Mesothelial cell of epicardium (in vitro differentiated cells): Measurements from ENCODE around the gene ROR2. TPM values are rescaled to one million over a fixed set of nuclear protein-coding genes. Genes with fewer than 3 reads are reported as not detected.

Experiments used
- DNase-seq, 2 experiments: peaks; one replicate each; pipeline ENCODE4 v3.0.0; 2021; ENCODE audit warnings: low spot score in 2 of 2; ENCODE audit not compliant: unreplicated experiment in 2 of 2
- H3K27ac Mint-ChIP-seq: 2 replicates; pipeline ENCODE4 v1.8.0; 2021; ENCODE audit warnings: mixed read lengths
- H3K27me3 Mint-ChIP-seq: 2 replicates; pipeline ENCODE4 v1.8.0; 2021; ENCODE audit warnings: low read depth, mixed read lengths
- H3K36me3 Mint-ChIP-seq: 2 replicates; pipeline ENCODE4 v1.8.0; 2021; ENCODE audit warnings: mixed read lengths
- H3K4me1 Mint-ChIP-seq: 2 replicates; pipeline ENCODE4 v1.8.0; 2021; ENCODE audit warnings: mixed read lengths
- H3K4me3 Mint-ChIP-seq: 2 replicates; pipeline ENCODE4 v1.8.0; 2021; ENCODE audit warnings: mild to moderate bottlenecking, moderate library complexity, mixed read lengths
- H3K9me3 Mint-ChIP-seq: 2 replicates; pipeline ENCODE4 v1.8.0; 2021; ENCODE audit warnings: mixed read lengths
- CTCF ChIP-seq: fragments of 200-600 bp; sonication (generic); IDR thresholded peaks from one replicate; pipeline ENCODE4 v1.5.0; 2021; ENCODE audit warnings: antibody characterized with exemption; ENCODE audit not compliant: unreplicated experiment
- total RNA-seq: library from RNA; stranded (reverse); gene quantifications from 3 replicates; pipeline ENCODE4 v1.2.1, GENCODE V29; 2021

The ROR2 gene
- total RNA-seq, 1 donor from 2014 or later = 41.0 TPM

DNA sequence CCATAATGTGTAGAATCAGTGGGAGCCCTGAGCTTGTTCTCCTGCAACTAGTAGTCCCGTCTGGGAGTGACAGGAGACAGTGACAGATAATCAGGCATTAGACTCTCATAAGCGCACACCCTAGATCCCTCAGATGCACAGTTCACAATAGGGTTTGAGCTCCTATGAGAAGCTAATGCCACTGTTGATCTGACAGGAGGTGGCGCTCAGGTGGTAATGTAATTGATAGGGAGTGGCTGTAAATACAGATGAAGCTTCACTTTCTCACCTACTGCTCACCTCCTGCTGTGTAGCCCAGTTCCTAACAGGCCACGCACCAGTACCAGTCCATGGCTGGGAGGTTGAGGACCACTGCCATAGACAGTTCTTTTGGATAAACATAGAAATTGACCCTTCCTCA lies 188.7 kb downstream of the ROR2 start:
- Mint-ChIP-seq H3K27me3 (no peaks in the 10 kb centered on the region), H3K4me1 (peaks cover 13% of the 10 kb centered on the region), H3K9me3 (peaks cover 34% of the 10 kb centered on the region), H3K27ac (no peak overlapping the region), H3K36me3 (peaks cover 24% of the 10 kb centered on the region), H3K4me3 (no peak overlapping the region)
- no peak for TF ChIP-seq CTCF
- no peak for DNase-seq

DNA sequence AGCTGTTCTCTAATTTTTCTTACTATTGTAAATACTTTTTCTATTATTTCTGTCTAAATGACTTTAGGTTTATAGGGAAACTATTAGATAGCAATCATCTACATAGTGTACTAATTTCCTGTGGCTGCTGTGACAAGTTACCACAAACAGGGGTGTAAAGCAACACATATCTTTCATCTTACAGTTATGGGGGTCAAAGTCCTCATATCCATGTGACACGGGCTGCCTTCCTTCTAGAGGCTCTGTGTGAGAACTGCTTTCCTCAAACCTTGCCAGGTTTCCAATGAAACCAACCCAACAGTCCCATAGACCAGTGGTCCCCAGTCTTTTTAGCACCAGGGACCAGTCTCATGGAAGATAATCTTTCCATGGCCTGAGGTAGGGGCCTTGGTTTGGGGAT lies 189.1 kb downstream of the ROR2 start:
- Mint-ChIP-seq H3K27ac (no peak overlapping the region), H3K4me3 (no peak overlapping the region), H3K27me3 (no peaks in the 10 kb centered on the region), H3K36me3 (peaks cover 25% of the 10 kb centered on the region), H3K9me3 (peaks cover 32% of the 10 kb centered on the region), H3K4me1 (peaks cover 9% of the 10 kb centered on the region)
- no peak for DNase-seq
- TF ChIP-seq CTCF = no peak

- H3K27me3 Mint-ChIP-seq = no peaks in the 10 kb centered on the region
- peaks cover 30% of the 10 kb centered on the region for H3K36me3 Mint-ChIP-seq
- peak; percentile 50 for TF ChIP-seq CTCF
- H3K4me1 Mint-ChIP-seq = peaks cover 8% of the 10 kb centered on the region
- peak in 1 of 2 experiments; percentile 69 for DNase-seq
- no peak overlapping the region for H3K27ac Mint-ChIP-seq
- no peak overlapping the region for H3K4me3 Mint-ChIP-seq
- H3K9me3 Mint-ChIP-seq = peaks cover 18% of the 10 kb centered on the region
Measured at GRCh38 chr9:91758491-91758981, 191.5 kb downstream of the ROR2 start.

DNA sequence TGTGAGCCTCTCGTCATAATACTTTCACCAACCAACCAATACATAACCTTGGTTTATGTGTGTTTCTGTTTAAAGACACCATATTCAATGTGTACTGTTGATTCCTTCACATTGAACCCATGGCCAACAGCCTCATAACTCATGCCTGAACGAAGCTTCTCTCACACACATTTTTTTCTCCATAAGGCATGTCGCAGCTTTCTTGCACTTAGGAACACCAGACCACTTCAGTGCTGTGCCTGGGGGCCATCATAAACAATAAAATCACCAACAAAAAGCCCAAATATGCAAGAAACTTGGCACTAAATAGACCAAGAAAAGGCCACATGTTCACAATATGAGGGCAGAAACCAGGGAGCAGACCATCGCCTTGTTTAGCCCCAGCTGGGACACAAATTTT lies 192.2 kb downstream of the ROR2 start:
- H3K36me3 Mint-ChIP-seq = peaks cover 30% of the 10 kb centered on the region
- no peak overlapping the region for H3K27ac Mint-ChIP-seq
- no peak for TF ChIP-seq CTCF
- no peak overlapping the region for H3K4me3 Mint-ChIP-seq
- peaks cover 12% of the 10 kb centered on the region for H3K9me3 Mint-ChIP-seq
- H3K4me1 Mint-ChIP-seq = peaks cover 8% of the 10 kb centered on the region
- no peak for DNase-seq
- no peaks in the 10 kb centered on the region for H3K27me3 Mint-ChIP-seq

- peaks cover 15% of the 10 kb centered on the region for H3K4me1 Mint-ChIP-seq
- no peak for TF ChIP-seq CTCF
Measured at GRCh38 chr9:91756510-91756780, 193.6 kb downstream of the ROR2 start.

More at GRCh38 chr9:91756510-91756780, 193.6 kb downstream of the ROR2 start:
- DNase-seq = no peak
- Mint-ChIP-seq H3K27ac (no peak overlapping the region), H3K9me3 (peaks cover under 1% of the 10 kb centered on the region), H3K27me3 (no peaks in the 10 kb centered on the region), H3K36me3 (peaks cover 21% of the 10 kb centered on the region), H3K4me3 (no peak overlapping the region)
